ENCODE measurements around the gene LCOR.

DNA sequence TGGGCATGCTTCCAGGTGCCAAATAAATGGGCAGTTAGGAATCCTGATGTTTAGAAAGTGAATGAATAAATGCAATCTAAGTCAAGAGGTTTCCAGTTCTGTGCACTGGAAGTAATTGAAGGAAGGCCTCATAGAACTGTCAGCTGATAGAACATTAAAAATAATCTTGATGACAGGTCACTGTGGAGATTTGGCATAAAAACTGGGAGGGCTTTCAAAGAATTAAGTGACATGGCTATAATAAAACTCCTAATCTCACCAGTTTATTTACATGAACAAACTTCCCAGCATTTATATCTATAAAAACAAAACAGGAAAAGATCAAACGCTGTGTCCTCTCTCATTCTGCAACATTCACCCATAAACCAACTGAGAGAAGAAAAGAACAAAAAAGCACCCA, 183.1 kb downstream of the LCOR start:
- TF ChIP-seq, protein P1, sequence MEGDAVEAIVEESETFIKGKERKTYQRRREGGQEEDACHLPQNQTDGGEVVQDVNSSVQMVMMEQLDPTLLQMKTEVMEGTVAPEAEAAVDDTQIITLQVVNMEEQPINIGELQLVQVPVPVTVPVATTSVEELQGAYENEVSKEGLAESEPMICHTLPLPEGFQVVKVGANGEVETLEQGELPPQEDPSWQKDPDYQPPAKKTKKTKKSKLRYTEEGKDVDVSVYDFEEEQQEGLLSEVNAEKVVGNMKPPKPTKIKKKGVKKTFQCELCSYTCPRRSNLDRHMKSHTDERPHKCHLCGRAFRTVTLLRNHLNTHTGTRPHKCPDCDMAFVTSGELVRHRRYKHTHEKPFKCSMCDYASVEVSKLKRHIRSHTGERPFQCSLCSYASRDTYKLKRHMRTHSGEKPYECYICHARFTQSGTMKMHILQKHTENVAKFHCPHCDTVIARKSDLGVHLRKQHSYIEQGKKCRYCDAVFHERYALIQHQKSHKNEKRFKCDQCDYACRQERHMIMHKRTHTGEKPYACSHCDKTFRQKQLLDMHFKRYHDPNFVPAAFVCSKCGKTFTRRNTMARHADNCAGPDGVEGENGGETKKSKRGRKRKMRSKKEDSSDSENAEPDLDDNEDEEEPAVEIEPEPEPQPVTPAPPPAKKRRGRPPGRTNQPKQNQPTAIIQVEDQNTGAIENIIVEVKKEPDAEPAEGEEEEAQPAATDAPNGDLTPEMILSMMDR (IDR thresholded peaks at IDR 0.05), result no peak
- no peak for TF ChIP-seq POLR2A (IDR thresholded peaks at IDR 0.05)
